D721Med (cell line): ENCODE data around the gene VAPB.
"Not testable (repeated sequence)": the region's sequence is repeated elsewhere in the genome, so short reads cannot be mapped to it uniquely, and the experiment has no call there.

ENCODE experiments used
- DNase-seq: peaks from one replicate; pipeline ENCODE4 v3.0.0; 2011; ENCODE audit warnings: low spot score; ENCODE audit not compliant: insufficient read length
- FAIRE-seq: peaks from 2 replicates; lab custom pipeline; 2011; peaks lifted over from hg19 to GRCh38; lab: Jason Lieb, UNC
- TF ChIP-seq, protein P1 (sequence below): IDR thresholded peaks from 2 replicates; pipeline ENCODE4 v1.5.1; 2012; ENCODE audit warnings: mild to moderate bottlenecking, control low read depth; ENCODE audit not compliant: insufficient read depth; ENCODE audit errors: missing control alignments

Gene VAPB

DNA sequence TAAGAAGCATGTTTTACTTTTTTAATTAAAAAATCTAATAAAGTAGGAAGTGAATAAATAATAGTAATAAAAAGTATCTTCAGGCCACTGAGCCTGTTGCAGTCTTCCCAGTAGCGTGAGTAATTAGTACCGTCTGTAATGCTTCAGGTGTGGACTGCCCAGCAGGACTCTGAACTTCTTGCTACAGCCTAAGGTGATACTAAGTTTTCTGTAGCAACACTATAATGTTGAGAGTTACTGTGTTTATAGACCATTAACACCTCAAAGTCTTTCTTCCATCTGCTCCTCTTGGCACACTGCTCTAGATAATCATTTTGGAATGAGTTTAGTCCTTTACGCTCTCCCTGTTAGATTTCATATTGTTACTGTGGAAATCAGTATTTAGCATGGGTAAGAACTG lies 28.4 kb downstream of the VAPB start:
- TF ChIP-seq, protein P1, sequence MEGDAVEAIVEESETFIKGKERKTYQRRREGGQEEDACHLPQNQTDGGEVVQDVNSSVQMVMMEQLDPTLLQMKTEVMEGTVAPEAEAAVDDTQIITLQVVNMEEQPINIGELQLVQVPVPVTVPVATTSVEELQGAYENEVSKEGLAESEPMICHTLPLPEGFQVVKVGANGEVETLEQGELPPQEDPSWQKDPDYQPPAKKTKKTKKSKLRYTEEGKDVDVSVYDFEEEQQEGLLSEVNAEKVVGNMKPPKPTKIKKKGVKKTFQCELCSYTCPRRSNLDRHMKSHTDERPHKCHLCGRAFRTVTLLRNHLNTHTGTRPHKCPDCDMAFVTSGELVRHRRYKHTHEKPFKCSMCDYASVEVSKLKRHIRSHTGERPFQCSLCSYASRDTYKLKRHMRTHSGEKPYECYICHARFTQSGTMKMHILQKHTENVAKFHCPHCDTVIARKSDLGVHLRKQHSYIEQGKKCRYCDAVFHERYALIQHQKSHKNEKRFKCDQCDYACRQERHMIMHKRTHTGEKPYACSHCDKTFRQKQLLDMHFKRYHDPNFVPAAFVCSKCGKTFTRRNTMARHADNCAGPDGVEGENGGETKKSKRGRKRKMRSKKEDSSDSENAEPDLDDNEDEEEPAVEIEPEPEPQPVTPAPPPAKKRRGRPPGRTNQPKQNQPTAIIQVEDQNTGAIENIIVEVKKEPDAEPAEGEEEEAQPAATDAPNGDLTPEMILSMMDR, result no peak
- FAIRE-seq (no peak), DNase-seq (no peak)

DNA sequence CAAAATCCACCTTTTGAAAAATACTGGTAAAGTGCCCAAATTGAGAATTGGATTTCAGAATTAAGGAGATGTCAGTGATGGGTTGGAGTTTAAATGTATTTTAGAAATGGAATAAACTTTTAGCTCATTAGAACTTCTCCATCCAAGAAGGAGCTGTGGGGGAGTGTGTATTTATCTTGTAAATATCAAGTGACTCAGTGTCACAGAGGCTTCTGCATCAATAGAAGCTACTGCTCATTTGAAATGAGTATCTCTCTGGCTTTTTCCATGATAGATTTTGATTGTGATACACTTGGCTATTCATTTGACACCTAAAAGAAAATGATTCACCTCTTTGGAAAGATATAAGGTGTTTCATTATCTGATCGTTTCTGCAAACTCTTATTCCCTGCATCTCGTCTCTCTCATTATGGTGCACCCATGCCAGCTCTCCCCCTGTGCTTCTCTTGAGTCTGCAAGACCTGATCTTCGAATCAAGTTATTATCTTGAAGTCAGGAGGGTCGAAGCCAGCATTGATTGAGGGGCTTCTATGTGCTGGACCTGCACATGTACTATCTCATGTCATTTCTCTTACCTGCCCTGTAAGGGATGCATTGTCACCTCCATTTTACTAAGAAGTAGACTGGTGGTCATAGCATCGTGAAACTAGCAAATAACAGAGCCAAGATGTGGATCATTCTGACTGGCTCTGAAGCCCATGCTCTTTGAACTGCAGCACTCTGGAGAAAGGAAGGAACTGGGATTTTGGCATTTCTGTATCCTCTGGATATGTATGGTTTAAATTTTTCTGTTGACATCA lies 30.1 kb downstream of the VAPB start:
- DNase-seq, result no peak
- FAIRE-seq, result no peak
- TF ChIP-seq, protein P1, result no peak

DNA sequence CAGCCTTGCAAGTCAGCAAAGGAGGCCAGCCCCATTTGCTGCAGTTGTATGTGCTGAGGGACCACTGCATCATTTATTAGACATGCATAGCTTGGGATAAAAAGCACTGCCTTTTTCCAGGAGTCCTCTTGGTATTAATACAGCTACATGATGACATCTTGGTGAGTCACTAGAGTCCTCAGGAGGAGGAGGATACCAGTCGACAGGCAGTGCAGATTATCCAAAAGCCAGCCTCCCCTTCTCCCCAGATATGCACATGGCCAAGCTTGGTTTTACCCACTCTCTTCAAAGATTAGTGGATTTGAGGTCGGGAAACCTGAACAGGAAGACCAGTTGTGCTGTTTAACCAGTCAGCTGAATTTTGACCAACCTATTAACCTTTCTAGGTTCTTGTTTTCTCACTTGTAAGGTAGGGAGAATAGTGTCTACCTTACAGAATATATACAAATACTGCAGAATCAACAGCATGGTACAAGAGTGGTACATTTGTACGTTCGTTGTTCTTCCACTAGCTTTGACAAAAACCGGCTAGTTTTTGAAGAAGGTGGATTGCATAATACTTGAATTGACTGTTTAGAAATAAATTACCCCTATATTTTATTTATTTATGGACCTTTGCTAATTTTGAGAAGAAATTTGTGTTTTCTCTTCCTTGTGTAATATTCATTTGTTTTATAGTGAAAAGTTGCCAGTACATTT lies 31.9 kb downstream of the VAPB start:
- FAIRE-seq (no peak), DNase-seq (no peak)
- TF ChIP-seq, protein P1, result no peak

DNA sequence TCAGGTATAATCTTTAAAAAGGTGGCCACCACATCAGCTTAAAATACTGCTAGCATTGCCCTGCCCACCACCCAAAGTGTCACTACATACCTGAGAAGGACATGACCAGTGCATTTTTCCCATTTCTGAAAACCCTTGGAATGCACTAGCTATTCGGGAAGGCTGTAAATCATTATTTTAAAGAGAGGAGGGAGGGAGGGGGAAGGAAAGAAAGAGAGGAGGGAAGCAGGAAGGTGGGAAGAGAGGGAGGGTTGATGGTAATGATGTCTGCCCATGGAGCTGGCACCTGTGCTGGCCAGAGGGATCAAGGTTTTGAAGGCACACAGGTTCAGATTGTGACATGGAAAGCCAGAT lies 32.4 kb downstream of the VAPB start:
- FAIRE-seq, result no peak
- no peak for DNase-seq

DNA sequence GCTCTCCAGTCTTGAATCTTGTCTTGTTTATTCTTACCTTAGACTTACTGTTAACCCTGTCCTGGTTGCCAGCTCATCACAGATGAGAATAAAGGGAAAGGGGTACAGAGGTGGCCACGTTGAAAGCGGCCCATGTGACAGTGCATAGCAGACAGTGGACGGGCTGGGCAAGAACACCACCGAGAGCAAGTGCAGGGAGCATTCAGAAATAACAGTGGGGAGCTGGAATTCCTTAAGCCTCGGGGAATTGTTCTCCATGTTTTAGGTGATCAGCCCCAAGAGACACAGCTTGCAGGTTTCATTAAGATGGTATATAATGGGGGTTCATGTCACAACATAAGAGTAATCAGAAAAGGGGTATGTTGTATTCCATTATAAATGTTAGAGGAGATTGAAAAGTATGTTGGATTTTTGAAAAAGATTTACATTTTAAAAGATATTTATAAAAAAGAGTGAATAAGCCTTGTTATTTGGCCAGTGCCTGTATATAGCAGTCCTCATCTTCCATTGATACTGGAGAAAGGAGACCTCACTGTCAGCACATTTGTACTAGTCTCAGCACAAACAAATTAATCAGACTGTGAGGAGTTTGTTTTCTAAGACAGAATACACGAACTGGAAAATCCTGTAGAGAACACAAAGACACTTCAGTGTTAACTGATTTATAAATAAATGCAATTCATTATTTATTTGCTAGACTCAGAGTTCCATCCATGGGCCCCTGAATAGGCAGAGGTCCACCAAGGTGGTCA lies 35.4 kb downstream of the VAPB start:
- TF ChIP-seq, protein P1, result no peak
- FAIRE-seq, result no peak
- no peak for DNase-seq

More for the DNA sequence above, 32.4 kb downstream of the VAPB start:
- TF ChIP-seq, protein P1, result no peak

DNA sequence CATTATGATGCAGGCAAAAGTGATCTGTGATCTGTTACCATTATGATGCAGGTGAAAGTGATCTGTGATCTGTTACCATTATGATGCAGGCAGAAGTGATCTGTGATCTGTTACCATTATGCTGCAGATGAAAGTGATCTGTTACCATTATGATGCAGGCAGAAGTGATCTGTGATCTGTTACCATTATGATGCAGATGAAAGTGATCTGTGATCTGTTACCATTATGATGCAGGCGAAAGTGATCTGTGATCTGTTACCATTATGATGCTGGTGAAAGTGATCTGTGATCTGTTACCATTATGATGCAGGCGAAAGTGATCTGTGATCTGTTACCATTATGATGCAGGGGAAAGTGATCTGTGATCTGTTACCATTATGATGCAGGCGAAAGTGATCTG lies 38.5 kb downstream of the VAPB start:
- not testable (repeated sequence) for DNase-seq, FAIRE-seq

DNA sequence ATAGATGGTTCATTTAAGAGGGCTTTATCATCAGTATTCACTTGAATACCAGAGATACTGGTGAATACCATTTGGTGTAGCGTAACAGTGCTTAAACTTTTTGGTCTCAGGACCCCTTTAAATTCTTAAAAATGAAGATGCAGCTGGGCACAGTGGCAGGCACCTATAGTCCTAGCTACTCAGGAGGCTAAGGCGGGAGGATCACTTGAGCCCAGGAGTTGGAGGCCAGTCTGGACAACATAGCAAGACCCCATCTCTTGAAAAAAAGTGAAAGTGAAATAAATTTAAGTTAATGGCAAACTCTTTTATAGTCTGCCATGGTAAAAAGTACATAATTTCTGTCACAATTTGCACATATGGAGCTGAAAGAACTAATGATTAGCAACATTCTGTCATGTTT lies 39.3 kb downstream of the VAPB start:
- no peak for FAIRE-seq
- TF ChIP-seq, protein P1, result no peak

More for the DNA sequence above, 39.3 kb downstream of the VAPB start:
- DNase-seq, result no peak
